GM19463 (cell line): Measurements from ENCODE around the gene ZFYVE28.

Experiments
- ATAC-seq: cut with Tn5 transposase; IDR thresholded peaks from one replicate; pipeline ENCODE4 v1.9.1; 2021; ENCODE audit warnings: mild to moderate bottlenecking, moderate library complexity; ENCODE audit not compliant: unreplicated experiment

The ZFYVE28 gene

DNA sequence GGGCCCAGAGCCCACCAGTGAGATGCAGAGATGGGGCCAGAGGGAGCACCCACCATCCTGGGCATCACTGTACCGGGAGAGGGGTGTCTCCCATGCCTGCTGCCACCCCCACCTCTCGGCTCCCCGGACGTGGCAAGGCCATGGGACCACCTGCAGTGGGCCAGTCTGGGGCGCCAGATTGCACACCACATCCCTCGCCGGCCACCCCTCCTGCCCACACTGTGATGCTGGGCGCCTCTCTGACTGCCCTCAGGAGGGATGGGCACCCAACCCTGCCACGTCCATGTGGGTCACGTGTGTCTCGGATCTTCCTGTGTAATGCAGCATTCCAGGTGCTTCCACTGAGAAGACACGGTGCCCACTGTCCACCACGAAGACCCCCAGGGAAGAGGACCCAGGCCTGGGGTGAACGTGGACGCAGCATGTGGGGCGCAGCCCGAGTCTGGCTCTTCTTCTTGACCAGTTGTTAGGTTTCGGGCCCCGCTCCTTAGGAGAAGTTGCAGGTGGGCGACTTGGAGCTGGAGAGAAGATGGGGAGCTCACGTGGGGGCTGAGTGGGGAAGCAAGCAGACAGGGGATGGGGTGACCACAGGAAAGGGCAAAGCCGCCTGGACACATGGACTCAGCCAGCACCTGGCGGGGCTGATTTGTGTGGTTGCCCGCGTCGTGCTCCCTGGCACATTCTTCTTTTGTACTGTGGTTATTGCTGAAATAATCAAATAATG lies 47.7 kb downstream of the ZFYVE28 start:
- ATAC-seq, result no peak

DNA sequence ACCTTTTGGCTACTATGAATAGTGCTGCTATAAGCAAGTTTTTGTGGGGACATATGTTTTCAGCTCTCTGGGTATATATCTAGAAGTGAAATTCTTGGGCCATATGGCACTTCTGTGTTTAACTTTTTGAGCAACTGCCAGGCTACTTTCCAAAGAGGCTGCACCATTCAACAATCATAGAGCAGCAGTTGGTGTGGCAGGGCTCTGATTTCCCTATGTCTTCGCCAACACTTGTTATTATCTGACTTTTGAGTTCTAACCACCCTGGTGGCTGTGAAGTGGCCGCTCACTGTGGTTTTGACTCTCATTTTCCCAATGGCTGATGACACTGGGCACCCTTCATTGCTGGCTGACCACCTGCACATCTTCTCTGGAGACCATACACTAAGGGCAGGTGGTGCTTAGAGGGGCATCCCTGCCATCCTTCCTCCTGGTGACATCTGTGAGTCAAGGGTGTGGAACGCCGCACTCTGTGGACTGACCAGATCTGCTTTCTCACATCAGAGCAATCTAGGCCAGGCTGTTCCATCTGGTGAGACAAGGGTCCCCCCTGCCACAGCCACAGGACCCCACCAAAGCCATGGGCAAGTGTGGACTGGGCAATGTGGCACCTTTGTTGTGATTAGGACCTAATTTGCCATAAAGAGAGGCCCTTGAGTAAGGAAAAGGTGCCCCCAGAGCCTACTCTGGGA lies 49.6 kb downstream of the ZFYVE28 start:
- no peak for ATAC-seq

DNA sequence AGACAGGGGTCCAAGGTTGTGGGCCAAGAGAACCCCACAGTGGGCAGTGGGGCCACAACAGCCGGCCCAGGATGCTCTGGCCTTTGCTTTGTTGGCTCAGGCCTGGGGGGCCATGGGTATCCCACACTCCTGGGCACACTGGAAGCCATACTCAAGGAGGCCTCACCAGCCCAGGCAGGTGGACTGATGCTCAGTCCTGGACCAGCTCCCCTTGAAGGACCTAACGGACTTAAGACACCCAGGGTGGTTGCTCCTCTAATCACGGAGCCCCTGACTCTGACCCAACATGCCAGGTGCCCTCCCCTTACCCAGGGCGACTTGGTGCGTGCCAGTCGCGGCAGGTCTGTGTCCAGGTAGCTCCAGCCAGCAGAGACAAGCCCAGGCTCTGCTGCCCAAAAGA lies 50.8 kb downstream of the ZFYVE28 start:
- ATAC-seq, result no peak

DNA sequence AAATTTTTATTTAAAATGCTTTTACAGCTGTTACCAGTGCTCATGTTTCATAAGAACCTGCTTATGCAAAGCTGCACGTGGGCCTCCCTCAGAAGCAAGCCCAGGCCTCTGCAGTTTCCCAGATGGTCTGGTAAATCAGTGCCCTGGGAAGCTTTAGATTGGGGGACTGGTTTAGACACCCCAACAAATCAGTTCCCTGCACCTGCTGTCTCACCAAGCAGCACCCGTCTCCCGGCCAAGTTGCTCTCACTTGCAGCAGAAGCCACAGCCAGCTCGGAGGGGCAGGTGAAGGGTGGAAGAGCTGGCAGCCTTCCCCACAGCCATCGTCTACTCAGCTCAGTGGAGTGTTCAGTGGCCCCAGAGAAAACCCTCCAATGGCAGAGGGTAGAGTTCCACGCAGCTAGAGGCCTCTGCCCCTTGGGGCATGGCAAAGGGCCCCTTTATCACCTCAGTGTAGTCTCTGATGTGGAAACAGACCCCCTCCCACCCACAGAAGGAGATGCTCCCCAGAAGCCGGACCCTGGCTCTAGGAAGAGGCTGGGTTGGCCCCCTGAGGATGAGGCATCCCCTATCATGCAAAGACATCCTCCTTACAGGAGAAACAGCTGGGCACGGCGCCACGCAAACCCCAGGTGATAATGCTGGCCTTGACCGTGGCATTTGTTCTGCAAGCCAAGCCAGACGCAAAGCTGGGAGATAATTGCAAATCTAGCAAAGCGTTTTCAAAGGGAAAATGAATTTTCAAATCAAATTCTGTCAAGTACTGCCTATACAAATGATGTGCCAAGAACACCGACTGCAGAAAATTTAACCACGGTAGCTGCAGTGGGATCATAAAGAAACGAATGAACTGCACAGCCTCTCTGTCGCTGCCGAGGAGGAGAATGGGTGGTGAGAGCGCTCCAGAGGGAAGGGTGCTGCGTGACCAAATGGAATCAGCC lies 51.9 kb downstream of the ZFYVE28 start:
- no peak for ATAC-seq

DNA sequence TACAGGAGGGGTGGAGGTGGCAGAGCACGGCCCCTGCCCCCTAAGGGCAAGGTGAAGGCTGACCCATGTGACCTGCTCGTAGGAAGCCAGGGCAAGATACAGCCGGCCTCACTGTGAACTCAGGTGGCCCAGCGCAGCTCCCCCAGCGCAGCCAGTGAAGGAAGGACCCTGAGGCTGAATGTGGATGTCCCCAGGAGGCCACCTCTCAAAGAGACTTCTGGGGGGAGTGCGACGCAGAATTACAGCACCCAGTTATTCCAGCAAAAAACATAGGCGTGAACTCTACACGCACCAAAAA lies 52.6 kb downstream of the ZFYVE28 start:
- ATAC-seq, result no peak

DNA sequence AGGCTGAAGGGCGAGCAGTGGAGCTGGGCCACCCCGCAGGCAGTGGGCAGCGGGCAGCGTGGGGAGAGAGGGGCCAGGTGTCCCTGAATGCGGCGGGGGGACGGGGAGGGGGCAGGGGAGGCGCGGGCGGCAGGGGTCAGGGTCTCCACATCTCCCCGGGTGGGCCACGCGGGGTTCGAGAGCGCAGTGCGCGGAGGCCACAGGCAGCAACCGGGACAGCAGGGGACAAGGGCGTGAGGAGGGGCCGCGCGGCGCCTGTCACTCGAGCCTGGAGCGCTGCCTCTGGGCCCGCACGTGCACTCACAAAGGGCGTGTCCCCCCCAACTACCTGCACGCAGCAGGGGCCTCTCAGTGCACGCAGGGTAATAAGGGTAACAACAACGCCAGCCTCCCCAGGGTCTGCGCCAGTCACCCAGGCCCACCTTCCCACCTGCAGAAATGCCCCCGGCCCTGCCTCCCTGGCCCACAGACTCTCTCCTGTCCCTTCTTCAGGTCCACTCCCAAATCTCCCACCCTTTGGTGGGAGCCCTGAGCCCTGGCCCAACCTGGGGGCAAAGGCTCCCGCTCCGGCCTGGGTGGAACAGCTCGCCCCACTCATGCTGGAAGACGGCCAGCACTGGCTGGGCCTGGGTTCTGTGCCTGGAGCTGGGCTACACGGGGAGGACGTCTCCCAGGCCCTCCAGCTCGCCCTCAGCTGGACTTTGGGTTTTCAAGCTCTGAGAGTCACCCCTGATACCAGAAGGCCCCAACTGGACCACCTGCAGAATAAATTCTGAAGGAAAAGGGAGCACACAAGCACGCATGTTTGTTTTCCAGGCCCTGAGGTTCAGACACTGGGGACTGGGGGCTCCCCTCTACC lies 53.2 kb downstream of the ZFYVE28 start:
- no peak for ATAC-seq

DNA sequence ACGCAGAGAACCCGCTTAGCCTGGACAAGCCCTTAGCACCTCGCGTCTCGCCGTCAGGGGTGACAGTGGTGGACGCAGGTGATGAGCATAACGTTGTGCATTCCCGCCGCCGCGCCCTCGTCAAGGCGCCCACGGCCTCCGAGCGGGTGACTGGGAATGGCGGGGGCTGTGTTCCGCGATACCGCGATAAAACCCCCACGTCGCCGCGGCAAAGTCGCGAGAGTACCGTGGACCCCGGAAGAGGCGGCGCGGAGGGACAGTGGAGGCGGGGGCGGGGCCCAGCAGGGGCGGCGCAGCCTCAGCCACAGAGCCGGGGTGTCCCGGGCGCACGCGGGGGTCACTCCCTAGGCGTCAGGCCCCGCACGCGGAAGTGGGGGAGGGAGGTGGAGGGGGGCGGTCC lies 53.8 kb downstream of the ZFYVE28 start:
- no peak for ATAC-seq

DNA sequence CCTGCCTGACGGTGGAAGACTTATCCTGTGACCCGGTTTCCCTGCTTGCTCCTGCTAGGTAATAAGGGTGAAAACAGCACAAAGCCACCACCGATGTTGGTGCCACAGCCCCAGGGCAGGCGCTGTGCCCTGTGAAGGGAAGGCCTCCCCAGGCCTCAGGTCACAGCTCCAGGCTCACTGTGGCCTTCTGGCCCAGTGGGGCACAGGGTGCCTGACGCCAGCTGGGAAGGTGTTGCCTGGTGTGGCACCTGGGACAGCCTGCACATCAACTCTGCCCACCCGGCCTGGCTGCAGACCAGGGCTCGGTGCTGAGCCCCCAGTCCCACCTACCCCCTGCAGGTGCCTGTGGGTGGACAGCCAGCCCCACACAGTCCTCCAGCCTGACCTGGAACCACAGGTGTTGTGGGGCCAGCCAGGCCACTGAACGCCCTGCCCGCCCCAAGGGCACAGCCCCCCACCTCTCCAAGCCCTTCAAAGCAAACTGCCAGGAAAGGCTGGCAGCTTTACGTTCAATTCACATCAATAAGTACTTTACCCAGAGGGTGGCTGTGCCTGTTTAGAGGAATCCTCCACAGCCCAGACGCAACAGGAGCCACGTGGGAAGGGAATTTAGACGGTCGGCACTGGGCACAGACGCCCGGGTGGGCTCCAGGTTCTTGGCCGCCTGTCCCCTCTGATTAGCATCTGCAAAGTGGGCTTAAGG lies 54.3 kb downstream of the ZFYVE28 start:
- ATAC-seq, result no peak

DNA sequence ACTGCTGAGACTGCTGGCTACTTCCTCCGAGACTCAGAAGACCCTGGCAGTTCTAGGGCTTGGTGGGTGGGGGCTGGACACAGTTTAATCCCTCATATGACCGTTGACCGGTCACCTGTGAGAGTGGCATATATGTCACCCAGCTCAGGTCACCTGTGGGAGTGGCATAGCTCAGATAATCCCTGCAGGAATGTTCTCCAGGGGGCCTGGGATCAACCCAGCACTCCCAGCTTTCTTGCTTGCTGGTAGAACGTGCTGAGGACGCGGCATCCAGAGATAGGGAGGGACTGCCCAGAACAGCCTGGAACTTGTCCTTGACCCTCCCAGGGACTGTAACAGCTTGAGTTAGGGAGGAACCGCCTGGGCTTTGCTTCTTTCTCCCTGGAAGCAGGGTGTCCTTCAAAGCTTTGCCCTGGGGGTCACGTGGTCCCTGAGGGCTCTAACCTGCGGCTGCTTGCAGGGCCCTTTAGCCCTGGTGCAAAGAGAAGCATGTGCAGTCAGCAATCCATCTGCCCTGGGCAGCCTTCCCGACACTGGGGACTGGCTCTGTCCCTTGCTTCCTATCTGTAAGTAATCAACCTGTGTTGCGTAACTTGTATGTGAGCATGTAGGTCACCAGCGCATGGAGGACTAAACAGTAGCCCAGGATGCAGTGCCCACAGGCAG lies 55.3 kb downstream of the ZFYVE28 start:
- ATAC-seq, result no peak

DNA sequence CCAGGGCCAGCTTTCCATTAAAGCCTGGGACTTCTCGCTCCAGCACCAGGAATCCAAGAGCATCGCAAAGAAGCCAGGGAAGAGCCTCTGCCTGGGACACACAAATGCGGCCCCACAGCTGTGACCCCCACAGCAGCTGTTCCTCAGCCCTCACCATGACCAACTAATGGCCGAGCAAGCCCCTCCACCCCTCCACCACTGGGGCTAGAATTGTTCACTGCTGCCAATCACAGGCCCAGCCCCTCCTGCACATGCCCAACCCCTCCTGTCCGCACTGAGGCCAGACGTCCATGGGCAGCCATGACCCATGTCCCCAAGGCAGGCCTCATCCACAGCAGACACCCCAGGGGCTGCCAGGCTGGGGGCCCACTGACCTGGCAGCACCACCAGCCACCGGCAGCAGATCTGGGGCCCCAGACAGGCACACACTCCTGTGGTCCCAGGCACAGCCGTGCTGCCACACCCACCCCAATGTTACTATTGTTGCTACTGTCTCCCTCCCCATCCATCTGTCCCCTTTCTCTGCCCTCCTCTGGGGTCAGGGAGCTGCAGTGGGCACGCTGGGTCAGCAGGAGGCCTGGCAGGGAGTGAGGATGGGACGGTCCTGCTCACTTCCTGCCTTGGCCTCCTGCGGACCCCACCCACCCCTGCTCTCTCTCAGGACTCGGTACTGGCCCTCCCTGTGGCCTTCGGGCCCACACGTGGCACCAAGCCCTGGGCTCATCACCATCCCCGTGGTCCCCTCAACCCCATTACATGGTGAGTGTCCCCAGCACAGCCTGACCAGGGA lies 56.0 kb downstream of the ZFYVE28 start:
- no peak for ATAC-seq

DNA sequence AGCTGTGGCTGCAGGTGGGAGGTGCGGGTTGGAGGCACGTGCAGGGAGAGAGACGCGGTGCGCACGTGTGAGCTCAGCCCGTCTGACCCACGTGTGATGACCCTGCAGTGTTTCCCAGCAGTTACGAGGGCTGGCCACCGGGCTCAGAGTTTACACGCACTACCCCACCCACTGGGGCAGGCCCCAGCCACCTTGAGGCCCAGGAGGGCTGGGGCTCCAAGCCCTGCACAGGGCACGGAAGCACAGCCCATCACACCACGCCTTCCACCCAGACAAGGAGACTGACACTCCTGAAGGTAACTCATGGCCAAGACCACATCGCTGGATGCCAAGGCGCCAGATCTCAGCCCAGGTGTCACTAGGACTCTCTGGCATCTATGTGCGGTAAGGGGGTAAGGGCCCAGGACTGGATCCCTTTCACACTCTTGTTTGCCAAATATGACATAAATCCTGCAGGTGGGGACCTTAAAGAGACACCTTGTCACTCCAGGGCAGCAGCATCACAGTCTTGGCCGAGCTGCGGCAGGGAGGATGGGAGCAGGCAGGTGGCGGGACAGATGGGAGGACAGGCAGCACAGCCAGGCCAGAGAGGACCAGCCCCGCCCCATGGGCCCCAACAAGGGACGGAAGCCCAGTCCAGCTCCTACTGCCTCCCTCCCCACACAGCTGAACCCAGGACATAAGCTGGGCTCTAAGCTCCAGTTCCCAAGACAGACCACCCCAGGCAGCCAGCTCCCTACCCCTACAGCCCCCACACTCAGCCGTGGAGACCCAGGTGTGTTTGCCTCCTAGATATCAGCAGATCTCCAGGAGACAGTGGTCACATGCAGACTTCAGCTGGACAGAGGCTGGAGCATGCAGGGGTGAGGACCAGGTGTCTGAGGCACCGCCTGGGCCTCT lies 56.8 kb downstream of the ZFYVE28 start:
- ATAC-seq, result no peak

DNA sequence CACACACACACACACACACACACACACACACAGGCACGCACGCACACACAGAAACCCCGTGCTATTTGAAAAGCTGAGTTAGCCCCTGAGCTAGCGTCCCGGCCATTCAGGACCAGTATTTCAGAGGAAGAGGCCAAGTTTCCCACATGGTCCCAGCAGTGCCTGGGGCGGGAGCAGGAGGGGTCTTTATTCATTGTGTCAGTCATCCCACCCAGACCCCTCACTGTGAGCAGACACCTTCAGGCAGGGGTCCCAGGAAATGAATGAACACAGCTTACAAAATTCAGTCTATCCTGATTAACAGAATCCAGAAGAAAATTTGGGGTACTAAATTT lies 58.1 kb downstream of the ZFYVE28 start:
- no peak for ATAC-seq

DNA sequence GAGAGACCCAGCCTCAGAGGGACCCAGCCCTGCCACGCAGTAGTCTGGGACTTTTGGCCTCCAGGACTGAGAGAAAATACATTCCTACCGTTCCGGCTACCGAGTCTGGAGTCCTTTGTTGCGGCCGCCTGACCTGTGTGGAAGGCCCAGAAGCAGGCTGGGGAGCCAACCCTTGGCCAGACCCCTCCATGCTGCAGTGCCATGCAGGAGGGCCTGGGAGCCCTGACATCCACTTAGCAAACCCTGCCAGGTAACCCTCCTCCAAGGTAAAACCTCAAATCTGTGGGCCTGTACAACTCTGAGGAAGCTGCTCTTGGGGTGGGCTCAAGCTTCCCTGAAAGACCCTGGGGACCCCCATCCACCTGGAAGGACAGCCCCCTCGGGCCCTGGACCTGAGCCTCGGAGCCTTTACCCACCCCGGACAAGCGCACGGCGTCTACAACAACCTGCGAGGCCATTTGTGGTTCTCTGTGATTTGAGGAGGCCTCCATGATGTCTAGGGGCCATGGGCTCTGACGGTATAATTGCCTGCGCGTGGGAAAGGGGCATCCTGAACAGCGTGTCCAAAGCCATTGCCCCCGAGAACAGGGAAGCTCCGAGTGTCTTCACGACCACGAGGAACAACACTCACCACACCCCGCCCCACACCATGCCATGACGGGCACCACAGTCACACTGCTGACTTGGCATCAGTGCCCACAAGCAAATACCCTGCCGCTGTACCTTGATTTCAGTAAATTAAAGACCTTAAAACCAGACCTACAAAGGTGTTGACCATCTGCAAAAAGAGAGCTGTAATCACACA lies 58.7 kb downstream of the ZFYVE28 start:
- no peak for ATAC-seq

DNA sequence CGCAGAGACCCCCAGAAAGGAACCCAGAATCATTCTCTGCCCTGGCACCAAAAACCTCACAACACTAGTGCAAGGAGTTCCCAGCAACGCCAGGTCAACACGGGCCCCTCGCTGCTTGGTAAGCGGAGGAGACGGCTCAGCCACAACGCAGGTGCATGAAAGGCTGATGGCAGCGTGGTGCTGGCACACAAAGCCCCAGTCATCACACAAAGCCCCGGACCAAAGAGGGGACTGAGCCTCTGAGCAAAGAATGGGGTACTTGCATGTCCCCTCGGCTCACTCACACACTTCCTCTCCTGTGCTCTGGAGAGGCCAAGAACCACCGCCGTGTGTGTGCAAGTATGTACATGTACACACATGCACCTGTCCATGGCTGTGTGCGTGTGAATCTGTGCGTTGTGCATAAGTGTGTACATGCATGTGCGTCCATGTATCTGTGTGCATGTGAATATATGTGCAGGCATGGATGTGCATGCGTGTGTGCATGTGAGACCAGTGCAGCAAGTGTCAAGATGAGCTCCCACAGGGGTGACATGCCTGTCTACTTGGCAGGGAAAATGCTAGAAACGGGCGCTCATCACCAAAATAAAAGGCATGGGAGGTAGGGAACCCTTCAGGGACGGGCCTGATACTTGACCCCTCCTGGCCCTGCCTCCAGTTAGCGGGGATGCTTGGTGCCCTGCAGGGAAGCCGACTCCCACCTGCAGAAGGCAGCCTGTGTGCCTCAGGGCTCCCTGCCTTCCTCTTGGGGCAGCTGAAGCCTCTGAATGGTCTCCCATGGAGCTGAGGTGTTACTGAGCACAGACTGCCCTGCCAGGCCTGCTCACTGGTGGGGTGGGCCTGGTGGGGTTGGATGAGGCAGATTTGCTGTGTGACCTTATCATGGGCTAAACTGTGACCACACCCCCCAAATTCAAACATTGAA lies 60.4 kb downstream of the ZFYVE28 start:
- ATAC-seq, result no peak

DNA sequence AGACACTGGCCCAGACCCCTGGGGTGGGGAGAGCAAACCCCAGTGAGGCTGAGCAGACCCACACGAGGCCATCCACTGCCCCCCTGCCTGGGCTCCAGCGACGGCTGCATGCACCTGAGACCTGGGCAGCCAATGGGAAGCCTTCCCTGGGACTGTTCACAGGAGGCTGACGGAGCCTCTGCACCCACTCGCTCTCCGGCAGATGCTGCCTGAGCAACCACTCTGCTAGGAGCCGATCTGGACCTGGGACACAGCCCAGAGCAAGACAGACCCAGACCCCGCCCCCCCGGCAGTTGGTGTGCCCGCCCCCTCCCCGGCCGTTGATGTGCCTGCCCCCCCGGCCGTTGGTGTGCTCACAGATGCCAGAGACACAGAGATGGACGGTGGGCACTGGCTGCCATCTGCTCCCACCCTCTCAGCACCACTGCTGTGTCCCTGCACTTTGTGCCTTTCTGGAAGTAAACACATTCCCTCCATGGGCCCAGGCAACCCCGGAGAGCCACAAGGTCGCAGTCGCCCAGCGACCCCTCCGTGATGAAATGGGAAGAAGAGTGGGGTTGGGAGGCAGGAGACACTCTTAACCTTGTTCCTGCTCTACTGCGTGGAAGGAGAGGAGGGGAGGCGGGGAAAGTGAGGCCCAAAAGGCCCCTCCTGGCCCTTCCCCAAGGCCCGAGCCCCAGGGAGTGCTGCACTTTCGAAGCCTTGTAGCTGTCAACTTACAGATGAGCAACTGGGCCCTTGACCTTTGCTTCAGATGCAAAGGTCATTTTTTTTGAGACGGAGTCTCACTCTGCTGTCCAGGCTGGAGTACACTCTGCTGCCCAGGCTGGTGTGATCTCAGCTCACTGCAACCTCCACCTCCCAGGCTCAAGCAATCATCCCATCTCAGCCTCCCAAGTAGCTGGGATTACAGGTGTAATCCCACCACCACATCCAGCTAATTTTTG lies 62.0 kb downstream of the ZFYVE28 start:
- no peak for ATAC-seq
